SK-N-MC (cell line): ENCODE results near the gene NAA35.

ENCODE experiments used
- EZH2 ChIP-seq: fragments of 200-600 bp; sonication (generic); IDR thresholded peaks from one replicate; pipeline ENCODE4 v1.6.1; 2017; ENCODE audit warnings: antibody characterized with exemption
- POLR2AphosphoS5 ChIP-seq: IDR thresholded peaks from 2 replicates; pipeline ENCODE4 v1.6.1; 2012; ENCODE audit warnings: mild to moderate bottlenecking, low read depth, low read length, borderline replicate concordance

GRCh38 chr9:85995097-85995496, 54.2 kb downstream of the NAA35 start:
- TF ChIP-seq EZH2 (no peak), POLR2AphosphoS5 (no peak)
